HG03432 (cell line): ENCODE measurements around the gene STON2.
A peak's percentile ranks its signal among the peaks of the same experiment; 100 is the strongest.
"Not testable (repeated sequence)": the region's sequence is repeated elsewhere in the genome, so short reads cannot be mapped to it uniquely, and the experiment has no call there.

Experiments used
- ATAC-seq: cut with Tn5 transposase; IDR thresholded peaks from one replicate; pipeline ENCODE4 v1.9.1; 2021; ENCODE audit warnings: mild to moderate bottlenecking, moderate library complexity; ENCODE audit not compliant: unreplicated experiment

Gene STON2

GRCh38 chr14:81269979-81270375 lies 130.1 kb downstream of the STON2 start:
- no peak for ATAC-seq

GRCh38 chr14:81269100-81269978 lies 130.8 kb downstream of the STON2 start:
- ATAC-seq: peak; percentile 76

GRCh38 chr14:81268016-81268416 lies 132.1 kb downstream of the STON2 start:
- ATAC-seq: no peak

- ATAC-seq: no peak
Measured at GRCh38 chr14:81265636-81266169, 134.4 kb downstream of the STON2 start.

- ATAC-seq: no peak
Measured at GRCh38 chr14:81264671-81265070, 135.5 kb downstream of the STON2 start.

- ATAC-seq: no peak
Measured at GRCh38 chr14:81263777-81264410, 136.2 kb downstream of the STON2 start.

- ATAC-seq: no peak
Measured at GRCh38 chr14:81261176-81261575, 138.9 kb downstream of the STON2 start.

GRCh38 chr14:81260732-81261131 lies 139.4 kb downstream of the STON2 start:
- no peak for ATAC-seq

- peak; percentile 70 for ATAC-seq
Measured at GRCh38 chr14:81256289-81256960, 143.7 kb downstream of the STON2 start.

- ATAC-seq: no peak
Measured at GRCh38 chr14:81252278-81252677, 147.8 kb downstream of the STON2 start.

- no peak for ATAC-seq
Measured at GRCh38 chr14:81247271-81247766, 152.8 kb downstream of the STON2 start.

- no peak for ATAC-seq
Measured at GRCh38 chr14:81246461-81247270, 153.5 kb downstream of the STON2 start.

GRCh38 chr14:81245771-81246170 lies 154.4 kb downstream of the STON2 start:
- ATAC-seq: no peak

GRCh38 chr14:81244431-81244830 lies 155.7 kb downstream of the STON2 start:
- not testable (repeated sequence) for ATAC-seq

GRCh38 chr14:81243499-81243898 lies 156.6 kb downstream of the STON2 start:
- ATAC-seq: no peak

GRCh38 chr14:81236849-81237248 lies 163.3 kb downstream of the STON2 start:
- ATAC-seq: not testable (repeated sequence)

- ATAC-seq: no peak
Measured at GRCh38 chr14:81236138-81236537, 164.0 kb downstream of the STON2 start.

- peak; percentile 70 for ATAC-seq
Measured at GRCh38 chr14:81235096-81235495, 165.0 kb downstream of the STON2 start.

GRCh38 chr14:81234278-81234677 lies 165.8 kb downstream of the STON2 start:
- no peak for ATAC-seq

- no peak for ATAC-seq
Measured at GRCh38 chr14:81233615-81234014, 166.5 kb downstream of the STON2 start.
